ENCODE data around the gene ADAMTS12. TPM values are rescaled to one million over a fixed set of nuclear protein-coding genes. Genes with fewer than 3 reads are reported as not detected.

Gene ADAMTS12
- total and polyA plus RNA-seq, 2 experiments from 2014 or later, result 9.1 to 17.1 TPM

- no peak for DNase-seq (ENCODE audit: low spot score)
- Mint-ChIP-seq H3K4me3 (no peak overlapping the region), H3K9me3 (no peaks in the 10 kb centered on the region), H3K36me3 (ENCODE audit: low read depth) (no peaks in the 10 kb centered on the region), H3K27ac (no peak overlapping the region), H3K4me1 (peaks cover 17% of the 10 kb centered on the region), H3K27me3 (ENCODE audit: insufficient read depth, low read depth, poor library complexity) (peaks cover 2% of the 10 kb centered on the region)
- Histone ChIP-seq H2AFZ (no peak overlapping the region), H3K27me3 (ENCODE audit: insufficient read depth) (no peaks in the 10 kb centered on the region), H3K27ac (ENCODE audit: low read depth) (no peak overlapping the region), H3K4me2 (no peak overlapping the region), H3F3A (replicated peaks; ENCODE audit: low read depth) (no peaks in the 10 kb centered on the region), H3K9me2 (ENCODE audit: insufficient read depth) (0 out of 2 replicates have a peak, but pooled peaks cover 7% of the 10 kb centered on the region), H3K36me3 (ENCODE audit: insufficient read depth) (no peaks in the 10 kb centered on the region), H3K79me2 (replicated peaks; ENCODE audit: insufficient read depth) (peaks cover 10% of the 10 kb centered on the region), H4K20me1 (replicated peaks; ENCODE audit: insufficient read depth) (no peaks in the 10 kb centered on the region), H3K4me3 (no peak overlapping the region), H3K4me1 (ENCODE audit: insufficient read depth) (peaks cover 10% of the 10 kb centered on the region; the same call in 1 of the 2 replicates)
- no peak for TF ChIP-seq STAT1 (IDR thresholded peaks at IDR 0.05; ENCODE audit: unreplicated experiment)
- no peak for TF ChIP-seq ZNF114 (CRISPR knock-in tag; IDR thresholded peaks at IDR 0.05)
- TF ChIP-seq CTCF (conservative IDR thresholded peaks at IDR 0.05; ENCODE audit: low read depth in 2 of 2), result no peak
- TF ChIP-seq ETS1 (IDR thresholded peaks at IDR 0.05), result no peak
- no peak for TF ChIP-seq REST (IDR thresholded peaks at IDR 0.05; ENCODE audit: unreplicated experiment)
- no peak for TF ChIP-seq CREB1 (CRISPR knock-in tag; IDR thresholded peaks at IDR 0.05; ENCODE audit: low read depth)
- no peak for TF ChIP-seq ZNF462 (CRISPR knock-in tag; IDR thresholded peaks at IDR 0.05)
- no peak for TF ChIP-seq ZNF331 (CRISPR knock-in tag; IDR thresholded peaks at IDR 0.05; ENCODE audit: low read depth)
- TF ChIP-seq POLR2AphosphoS5 (IDR thresholded peaks at IDR 0.05; ENCODE audit: low read depth), result no peak
- no peak for TF ChIP-seq NANOG (IDR thresholded peaks at IDR 0.05; ENCODE audit: borderline replicate concordance)
- TF ChIP-seq JUNB (IDR thresholded peaks at IDR 0.05; ENCODE audit: unreplicated experiment), result no peak
- no peak for TF ChIP-seq EZH2phosphoT487 (IDR thresholded peaks at IDR 0.05; ENCODE audit: unreplicated experiment)
- TF ChIP-seq EZH2 (IDR thresholded peaks at IDR 0.05; ENCODE audit: low read depth, unreplicated experiment), result no peak
- ATAC-seq, result no peak
These were observed 135.3 kb downstream of the ADAMTS12 start for GRCh38 chr5:33756491-33756890.

Data from GM23338 (cell line).